Large intestine (tissue), 3 donors: ENCODE measurements around the gene TENM4. TPM values are rescaled to one million over a fixed set of nuclear protein-coding genes. Genes with fewer than 3 reads are reported as not detected.

Experiments used
- DNase-seq, 2 donors: peaks; one replicate each; pipeline versions ENCODE4 v3.0.0 to v3.0.0-alpha.2; 2013
- H3K27ac ChIP-seq: one replicate; pipeline ENCODE4 v1.5.1; 2013; ENCODE audit warnings: low read length
- H3K27me3 ChIP-seq: 2 replicates; pipeline ENCODE4 v1.6.1; 2013; ENCODE audit warnings: low read length; ENCODE audit not compliant: control insufficient read depth, insufficient read depth
- H3K36me3 ChIP-seq: 2 replicates; pipeline ENCODE4 v1.6.1; 2013; ENCODE audit warnings: low read length; ENCODE audit not compliant: control insufficient read depth, insufficient read depth
- H3K4me1 ChIP-seq: one replicate; pipeline ENCODE4 v1.6.1; 2013; ENCODE audit warnings: low read length; ENCODE audit not compliant: control insufficient read depth, insufficient read depth
- H3K4me3 ChIP-seq: one replicate; pipeline ENCODE4 v1.5.1; 2013; ENCODE audit warnings: low read length
- H3K9me3 ChIP-seq: one replicate; pipeline ENCODE4 v1.6.1; 2013; ENCODE audit warnings: mild to moderate bottlenecking, low read depth, low read length, moderate library complexity; ENCODE audit not compliant: control insufficient read depth
- WGBS: methylation state at CpG from one replicate; pipeline ENCODE4 v1.1.5; 2013; ENCODE audit warnings: low lambda C conversion rate; ENCODE audit not compliant: insufficient coverage; 5-methylcytosine and 5-hydroxymethylcytosine counted together
- polyA plus RNA-seq: library from polyadenylated mRNA; unstranded; fragments of 120-200 nt; gene quantifications from one replicate; pipeline ENCODE4 v1.2.1, GENCODE V29; 2013

The TENM4 gene
- polyA plus RNA-seq, 1 donor, result 2.1 TPM

DNA sequence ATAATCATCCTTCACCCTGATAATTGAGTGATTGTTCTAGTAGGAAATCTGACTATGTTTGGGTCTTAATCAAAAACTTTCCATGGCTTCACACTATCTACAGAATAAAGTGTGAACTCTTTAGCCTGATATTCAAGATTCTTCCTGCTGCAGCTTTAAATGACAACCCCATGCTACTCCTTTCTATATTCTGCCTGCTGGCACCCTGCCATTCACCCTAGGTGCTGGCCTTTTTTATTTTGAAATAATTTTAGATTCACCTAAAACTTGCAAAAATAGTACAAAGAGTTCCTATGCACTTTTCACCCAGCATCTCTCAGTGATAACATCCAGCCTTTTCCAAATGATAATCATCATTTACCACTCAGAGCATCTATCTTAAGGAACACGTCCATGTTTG, 502.8 kb downstream of the TENM4 start:
- WGBS, result no CpG with 5 or more reads among the region's 1 CpG
- Histone ChIP-seq H3K9me3 (no peaks in the 10 kb centered on the region), H3K27ac (no peak overlapping the region), H3K36me3 (no peaks in the 10 kb centered on the region), H3K27me3 (peaks cover 3% of the 10 kb centered on the region), H3K4me3 (no peak overlapping the region), H3K4me1 (no peaks in the 10 kb centered on the region)
- DNase-seq, result no peak

DNA sequence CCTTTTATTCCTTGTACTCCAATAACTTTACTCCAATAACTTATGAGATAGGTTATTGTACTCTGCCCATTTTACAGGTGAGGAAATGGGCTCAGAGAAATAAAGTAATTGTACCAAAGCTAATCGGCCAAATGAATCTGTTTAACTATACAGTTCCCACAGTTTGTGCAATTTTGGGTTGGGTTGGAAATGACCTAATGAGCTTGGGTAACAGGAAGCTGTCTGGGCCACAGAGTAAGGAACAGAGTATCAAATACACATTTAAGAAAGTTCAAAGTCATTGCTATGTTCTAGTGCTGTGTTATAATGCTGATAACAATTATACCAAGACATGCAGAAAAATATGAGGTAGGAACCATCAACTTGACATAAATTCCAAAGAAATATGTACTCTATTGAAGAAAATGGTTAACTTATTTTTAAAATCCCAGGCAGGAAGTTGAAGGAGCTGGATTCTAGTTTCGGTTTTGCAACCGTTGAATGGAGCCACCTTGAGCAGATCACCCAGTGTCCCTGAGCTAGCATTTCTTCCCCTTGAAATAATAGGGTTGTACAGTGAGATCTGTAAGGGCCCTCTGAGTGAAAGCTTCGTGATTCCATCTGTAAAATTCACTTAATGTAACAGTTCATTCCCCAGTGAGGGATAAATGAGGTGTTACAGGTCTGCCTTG, 505.3 kb downstream of the TENM4 start:
- H3K4me3 ChIP-seq, result no peak overlapping the region
- H3K36me3 ChIP-seq, result no peaks in the 10 kb centered on the region
- no peak for DNase-seq
- no peak overlapping the region for H3K27ac ChIP-seq
- H3K4me1 ChIP-seq, result no peaks in the 10 kb centered on the region
- H3K9me3 ChIP-seq, result no peaks in the 10 kb centered on the region
- peaks cover 3% of the 10 kb centered on the region for H3K27me3 ChIP-seq
- WGBS, result no CpG with 5 or more reads among the region's 4 CpGs

DNA sequence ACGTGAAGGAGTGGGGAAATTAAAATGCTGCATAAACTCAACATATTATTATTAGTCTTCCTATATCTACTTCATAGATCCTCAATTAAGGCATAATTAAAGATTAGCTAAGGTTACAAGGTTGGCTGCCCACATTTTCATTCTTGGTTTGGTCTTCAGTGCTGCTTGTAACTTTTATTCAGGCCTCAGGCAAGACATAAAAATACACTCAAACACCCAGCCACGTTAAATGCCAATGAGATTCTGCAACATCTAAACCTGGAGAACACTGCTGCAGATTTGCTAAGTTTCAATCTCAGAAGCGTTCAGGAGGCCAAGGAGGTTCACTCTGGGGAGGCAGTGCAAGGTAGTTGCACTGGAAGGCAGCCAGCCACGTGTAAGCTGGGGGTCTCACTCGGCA, 507.5 kb downstream of the TENM4 start:
- DNase-seq, result no peak
- Histone ChIP-seq H3K9me3 (no peaks in the 10 kb centered on the region), H3K27me3 (peaks cover 5% of the 10 kb centered on the region), H3K4me1 (no peaks in the 10 kb centered on the region), H3K27ac (no peak overlapping the region), H3K36me3 (no peaks in the 10 kb centered on the region), H3K4me3 (no peak overlapping the region)
- 88% methylated on average over 1 of the region's 5 CpGs for WGBS

DNA sequence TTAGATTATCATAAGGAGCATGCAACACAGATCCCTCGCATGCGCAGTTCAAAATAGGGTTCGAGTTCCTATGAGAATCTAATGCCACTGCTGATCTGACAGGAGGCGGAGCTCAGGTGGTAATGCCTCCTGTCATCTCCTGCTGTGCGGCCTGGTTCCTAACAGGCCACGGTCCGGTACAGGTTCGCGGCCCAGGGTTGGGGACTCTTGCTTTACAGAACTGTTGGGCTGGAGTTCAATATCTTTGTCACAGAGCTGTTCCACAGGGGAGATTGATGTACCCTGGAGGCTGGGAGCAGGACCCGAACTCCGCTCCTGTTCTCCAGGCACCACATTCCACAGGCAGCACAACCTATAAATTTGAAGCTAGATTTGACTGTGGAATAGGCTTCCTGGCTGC, 508.1 kb downstream of the TENM4 start:
- Histone ChIP-seq H3K27ac (no peak overlapping the region), H3K4me3 (no peak overlapping the region), H3K36me3 (no peaks in the 10 kb centered on the region), H3K27me3 (peaks cover 5% of the 10 kb centered on the region), H3K9me3 (no peaks in the 10 kb centered on the region), H3K4me1 (no peaks in the 10 kb centered on the region)
- no CpG with 5 or more reads among the region's 11 CpGs for WGBS
- no peak for DNase-seq

DNA sequence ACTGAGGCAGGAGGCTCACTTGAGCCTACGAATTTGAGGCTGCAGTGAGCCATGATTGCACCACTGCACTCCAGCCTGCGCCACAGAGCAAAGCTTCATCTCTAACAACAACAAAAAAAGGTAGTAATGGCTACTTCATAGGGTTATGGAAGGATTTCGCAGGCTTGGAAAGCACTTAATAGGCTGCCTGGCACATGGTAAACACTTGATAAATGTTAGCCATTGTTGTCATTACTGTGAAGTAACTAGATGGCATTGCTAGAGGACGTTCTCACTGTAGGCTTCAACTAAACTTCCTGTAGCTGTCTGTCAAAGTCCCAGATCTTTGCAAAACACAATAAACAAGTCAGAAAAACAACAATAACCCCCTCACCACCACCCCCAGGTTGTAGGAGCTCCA, 508.9 kb downstream of the TENM4 start:
- no peaks in the 10 kb centered on the region for H3K36me3 ChIP-seq
- H3K4me1 ChIP-seq, result no peaks in the 10 kb centered on the region
- 40% methylated on average over 1 of the region's 4 CpGs for WGBS
- no peak overlapping the region for H3K27ac ChIP-seq
- no peak overlapping the region for H3K4me3 ChIP-seq
- no peaks in the 10 kb centered on the region for H3K9me3 ChIP-seq
- no peak for DNase-seq
- H3K27me3 ChIP-seq, result peaks cover 5% of the 10 kb centered on the region

DNA sequence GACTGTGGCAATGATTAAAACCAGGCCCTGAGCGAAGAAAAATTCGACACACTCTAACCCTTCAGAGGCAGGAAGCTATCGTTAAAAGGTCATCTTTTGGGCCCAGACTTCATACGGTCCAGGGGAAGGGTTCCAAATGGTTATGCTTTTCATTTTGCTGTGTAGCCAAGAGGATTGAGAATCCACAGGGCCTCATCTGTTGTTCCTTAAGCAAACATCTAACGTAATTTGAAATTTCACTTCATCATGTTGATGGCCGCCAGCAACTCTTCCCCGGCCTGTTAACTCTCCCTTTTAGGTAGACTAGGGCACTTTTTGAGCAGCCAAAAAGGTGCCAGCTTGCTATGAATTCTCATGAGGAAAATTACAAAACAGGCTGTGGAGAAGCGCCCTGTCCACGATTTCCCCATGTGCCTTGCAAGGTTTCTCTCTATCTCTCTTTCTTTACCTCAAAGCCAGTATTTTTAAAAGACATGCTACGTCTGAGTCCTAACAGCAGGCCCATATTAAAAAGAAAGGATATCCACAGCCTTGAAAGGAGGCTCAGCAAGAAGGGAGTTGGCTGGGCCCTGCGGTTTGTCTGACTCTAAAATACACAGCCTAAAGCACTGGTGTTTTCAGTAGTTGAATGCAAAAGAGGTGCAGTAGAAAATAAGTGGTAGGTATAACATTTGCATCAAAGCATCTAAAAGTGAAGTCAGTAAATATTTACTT, 509.9 kb downstream of the TENM4 start:
- DNase-seq, result no peak

DNA sequence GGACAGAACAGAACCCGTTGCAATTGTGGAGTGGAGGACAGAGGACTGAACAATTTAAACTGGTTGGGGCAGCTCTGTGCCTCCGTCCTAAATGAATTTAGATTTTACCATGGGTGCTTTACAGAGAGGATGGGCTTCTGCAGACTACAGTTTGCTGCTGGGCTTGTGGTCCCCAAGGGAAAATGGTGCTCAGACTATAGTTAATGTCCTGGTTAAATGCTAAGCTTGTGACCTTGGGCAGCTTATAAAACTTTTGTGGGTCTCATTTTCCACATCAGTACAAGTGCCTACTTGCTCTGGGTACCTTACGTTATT, 511.0 kb downstream of the TENM4 start:
- Histone ChIP-seq H3K4me3 (no peak overlapping the region), H3K4me1 (no peaks in the 10 kb centered on the region), H3K27me3 (peaks cover 5% of the 10 kb centered on the region), H3K9me3 (no peaks in the 10 kb centered on the region), H3K36me3 (no peaks in the 10 kb centered on the region), H3K27ac (no peak overlapping the region)
- no peak for DNase-seq
- no CpG with 5 or more reads among the region's 3 CpGs for WGBS

More for the DNA sequence above, 509.9 kb downstream of the TENM4 start:
- H3K4me1 ChIP-seq, result no peaks in the 10 kb centered on the region
- no peak overlapping the region for H3K4me3 ChIP-seq
- H3K36me3 ChIP-seq, result no peaks in the 10 kb centered on the region
- H3K9me3 ChIP-seq, result no peaks in the 10 kb centered on the region
- 60% methylated on average over 2 of the region's 11 CpGs for WGBS
- no peak overlapping the region for H3K27ac ChIP-seq
- peaks cover 5% of the 10 kb centered on the region for H3K27me3 ChIP-seq

DNA sequence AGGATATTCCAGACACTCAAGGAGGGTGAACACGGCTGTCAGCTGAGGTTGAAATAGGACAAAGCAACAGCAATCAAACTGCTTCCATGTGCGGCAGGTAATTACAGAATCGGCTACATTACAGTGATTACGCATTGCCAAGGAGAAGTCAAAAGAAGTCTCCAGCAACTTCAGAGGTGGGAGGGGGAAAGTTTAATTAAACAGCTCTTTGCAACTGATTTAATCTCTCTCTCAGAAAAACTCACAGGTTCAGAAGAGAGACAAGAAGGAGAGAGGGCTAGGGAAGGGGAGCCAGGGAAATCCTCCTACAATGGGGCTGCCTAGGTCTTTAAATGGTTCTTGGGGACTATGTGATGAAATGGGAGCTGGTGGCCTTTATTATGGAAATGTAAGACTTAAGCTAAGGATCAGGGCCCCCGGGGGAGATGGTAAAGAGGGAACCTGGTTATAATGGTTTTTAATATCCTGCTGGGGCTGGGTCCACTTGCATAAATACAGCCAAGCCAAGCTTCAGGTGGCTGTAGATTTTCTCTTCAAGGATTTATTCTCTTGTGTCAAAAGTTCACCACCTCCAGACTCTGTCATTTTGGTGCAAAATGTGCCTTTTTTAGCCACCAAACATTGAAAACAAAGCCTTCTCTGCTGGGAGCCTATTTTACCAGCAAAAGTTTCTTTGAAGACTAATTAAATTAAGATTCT, 511.5 kb downstream of the TENM4 start:
- H3K4me1 ChIP-seq, result no peaks in the 10 kb centered on the region
- H3K36me3 ChIP-seq, result no peaks in the 10 kb centered on the region
- H3K27ac ChIP-seq, result no peak overlapping the region
- WGBS, result no CpG with 5 or more reads among the region's 5 CpGs
- no peaks in the 10 kb centered on the region for H3K9me3 ChIP-seq
- H3K27me3 ChIP-seq, result peaks cover 5% of the 10 kb centered on the region
- H3K4me3 ChIP-seq, result no peak overlapping the region
- DNase-seq, result no peak

DNA sequence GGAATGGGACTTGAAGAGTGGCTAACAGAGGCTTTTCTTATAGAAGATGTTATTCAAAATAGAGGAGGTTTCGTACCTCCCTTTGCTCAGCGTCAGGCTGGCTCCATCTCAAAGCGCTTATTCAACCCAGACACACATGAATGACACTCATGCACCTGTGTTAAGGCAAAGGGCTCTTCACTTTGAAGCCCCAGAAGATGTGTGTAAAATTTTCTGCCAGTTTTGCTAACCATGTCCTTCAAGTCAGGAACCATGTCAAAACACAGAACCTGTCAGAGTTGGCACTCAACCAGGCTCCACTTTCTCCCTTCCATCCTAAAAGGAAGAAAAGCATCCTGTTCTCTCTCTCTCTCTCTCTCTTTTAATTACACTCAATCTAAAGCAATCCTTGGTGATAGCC, 513.3 kb downstream of the TENM4 start:
- WGBS, result no CpG with 5 or more reads among the region's 3 CpGs
- no peak for DNase-seq
- Histone ChIP-seq H3K36me3 (no peaks in the 10 kb centered on the region), H3K4me3 (no peak overlapping the region), H3K27ac (no peak overlapping the region), H3K4me1 (no peaks in the 10 kb centered on the region), H3K9me3 (no peaks in the 10 kb centered on the region), H3K27me3 (peaks cover 5% of the 10 kb centered on the region)

DNA sequence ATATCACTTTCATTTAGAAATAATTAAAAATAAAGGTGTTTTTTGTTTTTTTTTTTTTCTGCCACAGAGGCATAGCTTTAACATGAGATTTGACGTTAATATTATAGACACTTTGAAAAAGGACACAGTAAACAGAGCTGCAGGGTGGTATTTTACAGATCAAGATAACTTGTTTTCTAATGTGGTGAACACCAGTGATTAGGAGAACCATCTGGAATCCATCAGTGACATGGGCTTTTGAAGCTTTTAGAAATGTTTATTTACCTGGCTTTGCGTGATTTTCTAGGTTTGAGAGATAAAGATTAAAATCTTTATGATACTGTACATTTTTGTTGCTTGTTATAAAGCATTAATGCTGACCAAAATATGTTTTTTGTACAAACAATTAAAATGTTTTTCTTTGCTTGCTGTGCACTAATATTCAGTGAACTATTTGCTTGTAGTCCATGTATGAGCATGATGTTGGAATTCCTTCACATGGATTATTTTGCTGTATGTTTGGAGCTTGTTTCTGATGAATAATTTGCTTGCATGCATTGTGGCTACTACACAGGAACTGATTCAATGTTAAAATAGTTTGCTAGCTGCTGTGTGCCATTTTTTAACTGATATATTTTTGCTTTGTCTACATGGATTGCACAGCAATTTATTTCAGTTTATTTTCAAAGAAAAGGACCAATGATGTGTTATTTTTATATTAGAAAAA, 514.0 kb downstream of the TENM4 start:
- Histone ChIP-seq H3K4me1 (no peaks in the 10 kb centered on the region), H3K27me3 (peaks cover 5% of the 10 kb centered on the region), H3K36me3 (no peaks in the 10 kb centered on the region), H3K4me3 (no peak overlapping the region), H3K9me3 (no peaks in the 10 kb centered on the region), H3K27ac (no peak overlapping the region)
- WGBS, result no CpG with 5 or more reads among the region's 2 CpGs
- no peak for DNase-seq
